Kasumi-1 (cell line): ENCODE measurements around the gene C19orf53.

Source experiments
- DNase-seq, 2 experiments: peaks; one replicate each; lab custom pipeline; 2025; lab: John Stamatoyannopoulos, UW

C19orf53 gene

GRCh38 chr19:13826652-13827235, 52.5 kb downstream of the C19orf53 start:
- DNase-seq = no peak

GRCh38 chr19:13827656-13828055, 53.4 kb downstream of the C19orf53 start:
- DNase-seq = no peak
